GM18507 (cell line): ENCODE measurements around the gene BFSP2.
"Not testable (repeated sequence)": the region's sequence is repeated elsewhere in the genome, so short reads cannot be mapped to it uniquely, and the experiment has no call there.

Experiments used
- DNase-seq: peaks from one replicate; pipeline ENCODE4 v3.0.0; 2011; ENCODE audit warnings: low read depth; ENCODE audit not compliant: insufficient read length; ENCODE audit errors: extremely low spot score
- FAIRE-seq: peaks from 2 replicates; lab custom pipeline; 2011; peaks lifted over from hg19 to GRCh38; lab: Jason Lieb, UNC

The BFSP2 gene

DNA sequence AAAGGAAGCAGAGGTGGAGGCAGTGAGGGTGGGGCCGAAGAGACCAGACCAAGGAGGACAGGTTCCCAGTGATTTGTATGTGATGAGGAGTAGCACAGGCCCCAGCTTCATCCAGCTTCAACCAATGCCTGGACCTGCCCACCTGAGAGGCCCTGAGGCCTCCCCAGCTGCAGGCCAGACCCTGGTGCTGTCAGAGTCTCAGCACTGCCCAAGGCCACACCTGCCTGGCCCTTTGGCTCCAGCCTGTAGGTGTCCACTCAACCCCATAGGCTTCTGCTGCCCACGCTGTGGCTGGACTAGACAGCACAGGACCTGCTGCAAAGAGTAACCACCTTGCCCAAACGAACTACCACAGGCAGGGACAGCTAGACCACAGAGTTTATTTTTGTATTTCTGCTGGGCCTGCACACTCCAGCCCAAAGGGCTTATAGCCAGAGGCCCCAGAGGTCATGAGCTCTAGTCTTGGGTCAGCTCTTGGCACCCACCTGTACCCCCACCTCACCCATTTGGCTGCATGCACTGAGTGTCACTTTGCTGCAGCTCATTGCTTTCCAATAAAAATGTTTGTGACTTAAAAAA, 91.7 kb downstream of the BFSP2 start:
- DNase-seq = no peak
- FAIRE-seq = peak; percentile 39

DNA sequence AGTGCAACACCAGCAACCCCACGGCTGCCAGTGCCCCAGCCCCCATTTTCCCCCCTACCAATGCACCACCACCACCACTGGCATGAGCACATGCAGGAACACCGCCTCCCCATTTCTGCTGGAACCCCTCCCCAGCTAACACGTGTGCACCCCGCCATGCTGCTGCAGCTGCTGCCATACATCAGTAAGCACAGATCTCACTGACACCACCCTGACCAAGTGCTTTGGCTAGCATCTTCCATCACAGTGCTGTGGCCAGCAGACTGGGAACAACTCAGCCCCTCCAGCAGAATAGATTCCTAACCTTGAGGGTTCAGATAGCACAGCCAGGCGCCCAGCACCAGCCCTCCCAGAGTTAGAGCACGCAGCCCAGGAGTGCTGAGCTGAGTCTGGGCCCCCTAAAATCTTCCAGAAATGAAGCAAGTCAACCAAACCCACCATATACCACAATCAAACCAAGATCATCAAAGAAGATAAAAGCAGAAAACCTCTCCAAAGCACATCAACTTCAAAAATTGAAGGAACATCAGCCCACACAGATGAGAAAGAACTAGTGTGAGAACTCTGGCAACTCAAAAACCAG, 92.4 kb downstream of the BFSP2 start:
- DNase-seq (no peak), FAIRE-seq (peak; percentile 24)

DNA sequence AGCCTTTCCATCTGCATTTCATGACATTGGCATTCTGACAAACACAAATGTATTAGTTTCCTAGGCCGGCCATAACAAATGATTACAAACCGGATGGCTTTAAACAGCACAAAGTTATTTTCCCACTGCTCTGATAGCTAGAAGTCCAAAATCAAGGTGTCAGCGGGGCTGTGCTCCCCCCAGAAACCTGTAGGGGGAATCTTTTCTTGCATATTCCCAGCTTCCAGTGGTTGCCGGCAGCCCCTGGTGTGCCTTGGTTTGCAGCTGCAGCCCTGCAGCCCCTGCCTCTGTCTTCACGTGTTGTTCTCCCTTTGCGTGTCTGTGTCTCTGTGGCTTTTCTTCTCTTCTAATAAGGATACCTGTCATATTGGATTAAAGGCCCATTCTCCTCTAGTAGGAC, 94.6 kb downstream of the BFSP2 start:
- no peak for FAIRE-seq
- DNase-seq = no peak

DNA sequence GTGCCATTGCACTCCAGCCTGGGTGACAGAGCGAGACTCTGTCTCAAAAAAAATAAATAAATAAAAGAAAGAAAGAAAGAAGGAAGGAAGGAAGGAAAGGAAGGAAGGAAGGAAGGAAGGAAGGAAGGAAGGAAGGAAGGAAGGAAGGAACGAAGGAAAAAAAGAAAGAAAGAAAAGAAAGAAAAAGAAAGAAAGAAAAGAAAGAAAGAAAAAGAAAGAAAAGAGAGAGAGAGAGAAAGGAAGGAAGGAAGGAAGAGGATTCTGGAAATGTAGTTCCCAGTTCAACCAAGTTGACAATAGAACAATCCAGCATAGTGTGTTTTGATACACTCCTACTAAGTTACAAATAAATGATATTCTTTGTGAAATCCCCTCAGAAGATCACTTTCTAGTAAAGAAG, 102.7 kb downstream of the BFSP2 start:
- not testable (repeated sequence) for FAIRE-seq

DNA sequence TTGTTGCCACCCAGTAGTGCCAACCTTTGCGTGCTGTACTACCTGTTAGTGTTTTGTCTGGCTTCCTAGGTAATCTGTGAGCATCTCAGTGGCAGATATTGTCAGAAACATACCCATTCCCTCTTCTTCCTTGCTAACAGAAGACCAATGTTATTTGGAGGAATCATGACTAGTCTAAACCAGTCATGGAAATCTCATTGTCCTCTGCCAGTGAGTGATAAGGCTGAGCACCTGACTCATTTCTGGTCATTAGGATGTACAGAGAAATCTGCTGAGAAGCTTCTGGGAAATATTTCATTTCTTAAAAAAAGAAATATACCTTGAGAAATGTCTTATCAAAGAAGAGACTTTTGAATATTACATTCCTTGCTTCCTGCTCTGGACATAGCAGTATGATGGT, 103.6 kb downstream of the BFSP2 start:
- no peak for DNase-seq
- FAIRE-seq = no peak

More for the DNA sequence above, 102.7 kb downstream of the BFSP2 start:
- DNase-seq = not testable (repeated sequence)

DNA sequence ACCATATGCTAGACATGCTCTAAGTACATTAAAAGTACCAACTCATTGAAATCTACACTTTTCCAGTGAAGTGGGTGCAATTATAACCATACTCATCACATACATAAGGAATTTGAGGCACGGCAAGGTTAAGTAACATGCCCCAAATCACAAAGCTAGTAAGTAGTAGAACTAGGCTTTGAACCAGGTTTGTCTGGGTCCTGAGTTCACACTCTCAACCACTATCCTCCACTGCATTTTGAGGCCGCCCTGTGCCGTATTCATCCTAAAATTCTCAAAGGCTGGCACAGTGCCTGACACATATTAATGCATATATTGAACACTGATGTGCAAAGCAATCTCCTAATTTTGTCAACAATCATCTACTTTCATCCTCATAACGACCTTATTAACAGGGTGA, 104.9 kb downstream of the BFSP2 start:
- FAIRE-seq = no peak

DNA sequence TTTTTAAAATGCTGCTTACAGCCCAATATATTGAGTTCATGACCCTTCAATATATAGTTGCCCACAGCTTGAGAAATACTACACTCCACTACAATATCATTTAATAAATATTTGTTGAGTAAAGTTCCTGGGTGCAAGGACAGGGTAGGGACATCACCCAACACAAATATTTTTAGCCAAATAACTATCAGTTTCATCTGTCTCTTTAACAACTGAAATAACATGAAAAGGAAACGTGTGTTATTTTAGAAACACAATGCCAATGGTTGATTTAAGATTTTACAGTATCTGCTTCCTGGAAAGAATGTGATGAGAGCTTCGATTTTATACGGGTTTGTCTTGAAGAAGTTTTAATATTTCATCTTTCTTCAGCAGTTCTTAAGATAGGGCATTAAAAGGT, 106.0 kb downstream of the BFSP2 start:
- FAIRE-seq = no peak
- no peak for DNase-seq

More for the DNA sequence above, 104.9 kb downstream of the BFSP2 start:
- DNase-seq = no peak

DNA sequence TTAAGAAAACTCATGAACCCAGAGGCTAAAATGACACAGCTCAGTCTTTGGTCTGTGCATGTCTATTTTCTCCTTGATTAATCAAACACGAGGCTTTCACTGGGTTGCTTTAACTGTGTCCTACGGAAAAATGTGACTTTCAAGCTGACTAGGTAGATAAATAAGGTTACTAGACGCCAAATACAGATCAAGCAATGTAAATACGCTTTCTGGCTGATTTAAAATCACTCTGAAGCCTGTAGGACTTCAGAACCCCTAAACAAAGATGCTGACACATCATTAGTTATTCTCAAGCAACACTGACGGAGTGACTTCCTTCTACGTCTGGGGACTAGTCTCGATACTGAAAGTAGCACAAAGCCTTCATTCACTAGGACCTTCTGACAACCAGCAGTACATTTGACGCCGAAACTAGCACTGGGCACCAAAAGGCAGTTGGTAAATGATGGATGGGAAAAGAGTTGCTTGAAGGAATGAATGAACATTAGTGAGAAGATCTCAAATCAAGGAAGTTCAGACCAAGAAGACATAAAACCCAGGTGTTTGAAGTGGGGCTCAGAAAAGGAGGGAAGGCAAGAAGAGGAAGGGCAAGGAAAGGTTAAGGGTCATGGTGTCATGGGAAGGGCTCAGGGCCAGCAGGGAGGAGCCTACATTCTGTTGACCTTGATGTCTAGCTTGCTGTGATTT, 106.5 kb downstream of the BFSP2 start:
- FAIRE-seq (peak; percentile 96), DNase-seq (peak; percentile 28)

DNA sequence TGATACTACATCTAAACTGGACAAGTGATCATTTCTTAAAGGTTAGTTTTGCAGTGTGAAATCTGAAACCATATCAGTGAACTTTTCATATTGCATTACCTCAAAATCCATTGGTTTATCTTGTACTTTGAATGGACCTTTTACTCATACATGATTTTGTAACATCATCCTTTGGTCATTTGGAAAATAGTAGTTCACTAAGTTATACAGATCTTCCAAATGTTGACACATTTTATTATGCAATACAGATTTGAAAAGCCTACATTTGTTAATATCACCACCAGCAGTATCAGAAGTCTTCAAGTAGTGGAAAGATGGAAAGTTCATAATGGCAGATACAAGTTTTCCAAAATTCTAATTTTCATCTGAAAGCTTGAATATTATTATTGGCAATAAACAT, 109.6 kb downstream of the BFSP2 start:
- DNase-seq = no peak
- no peak for FAIRE-seq

DNA sequence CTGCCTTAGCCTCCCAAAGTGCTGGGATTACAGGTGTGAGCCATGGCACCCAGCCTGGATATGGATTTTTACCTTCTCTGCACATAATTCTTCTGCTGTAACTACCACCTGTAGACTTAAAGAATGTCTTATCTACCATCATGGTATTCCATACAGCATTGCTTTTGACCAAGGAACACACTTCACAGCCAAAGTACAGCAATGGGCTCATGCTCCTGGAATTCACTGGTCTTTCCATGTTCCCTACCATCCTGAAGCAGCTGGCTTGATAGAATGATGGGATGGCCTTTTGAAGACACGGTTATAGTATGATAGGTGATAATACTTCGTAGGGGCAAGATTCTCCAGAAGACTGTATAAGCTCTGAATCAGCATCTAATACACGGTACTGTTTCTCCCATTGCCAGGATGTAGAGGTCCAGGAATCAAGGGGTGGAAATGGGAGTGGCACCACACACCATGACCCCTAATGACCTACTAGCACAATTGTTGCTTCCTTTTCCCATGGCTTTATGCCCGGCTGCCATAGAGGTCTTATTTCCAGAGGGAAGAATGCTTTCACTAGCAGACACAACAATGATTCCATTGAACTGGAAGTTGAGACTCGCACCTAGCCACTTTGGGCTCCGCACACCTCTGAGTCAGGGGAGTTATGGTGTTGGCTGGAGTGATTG, 112.7 kb downstream of the BFSP2 start:
- FAIRE-seq = no peak

DNA sequence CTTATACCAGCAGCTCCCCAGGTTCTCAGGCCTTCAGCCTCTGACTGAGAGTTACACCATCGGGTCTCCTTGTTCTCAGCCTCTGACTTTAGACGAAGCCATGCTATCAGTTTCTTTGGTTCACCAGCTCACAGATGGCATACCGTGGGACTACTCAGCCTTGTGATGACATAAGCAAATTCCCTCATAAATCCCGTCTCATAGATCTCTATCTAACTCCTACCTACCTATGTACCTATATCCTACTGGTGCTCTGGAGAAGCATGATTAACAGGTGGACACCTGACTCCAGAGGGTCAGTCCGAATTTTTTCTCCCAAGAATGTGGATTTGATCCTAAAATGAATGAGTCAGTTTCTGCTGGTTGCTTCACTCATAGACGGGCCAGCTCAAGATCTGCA, 114.6 kb downstream of the BFSP2 start:
- DNase-seq = no peak
- FAIRE-seq = no peak

More for the DNA sequence above, 112.7 kb downstream of the BFSP2 start:
- no peak for DNase-seq

DNA sequence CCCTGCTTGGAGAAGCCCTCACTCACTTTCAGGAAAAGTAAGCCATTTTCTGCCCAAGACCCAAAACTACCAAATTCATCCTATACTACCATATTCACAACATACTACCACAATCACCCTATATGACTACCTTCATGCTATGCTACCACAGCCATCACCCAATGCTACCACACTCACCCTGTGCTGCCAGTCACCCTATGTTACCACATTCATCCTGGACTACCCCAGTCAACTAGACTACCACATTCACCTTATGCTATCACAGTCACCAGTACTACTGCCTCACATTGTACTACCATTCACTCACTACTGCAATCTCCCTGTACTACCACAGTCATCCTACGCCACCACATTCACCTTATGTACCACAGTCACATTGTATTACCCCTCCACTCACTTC, 115.3 kb downstream of the BFSP2 start:
- FAIRE-seq (no peak), DNase-seq (no peak)

DNA sequence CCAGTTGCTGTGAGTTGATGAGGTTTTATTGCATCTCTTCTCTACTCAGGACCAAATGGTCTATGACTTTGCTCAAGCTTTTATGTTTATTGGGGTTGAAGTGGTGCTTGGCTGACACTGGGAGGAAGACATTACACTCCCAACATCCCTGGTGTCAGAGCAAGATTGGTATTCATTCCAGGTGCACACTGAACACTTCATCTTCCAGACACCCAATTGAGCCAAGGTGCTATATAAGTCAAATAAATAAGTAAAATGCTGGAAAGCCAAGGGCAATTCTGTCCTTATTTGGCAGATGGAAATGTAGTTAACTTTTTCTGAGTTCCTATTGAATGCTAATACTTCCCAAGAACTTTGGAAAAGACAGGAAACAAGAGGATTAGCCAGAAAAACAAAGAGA, 120.4 kb downstream of the BFSP2 start:
- FAIRE-seq (no peak), DNase-seq (no peak)

DNA sequence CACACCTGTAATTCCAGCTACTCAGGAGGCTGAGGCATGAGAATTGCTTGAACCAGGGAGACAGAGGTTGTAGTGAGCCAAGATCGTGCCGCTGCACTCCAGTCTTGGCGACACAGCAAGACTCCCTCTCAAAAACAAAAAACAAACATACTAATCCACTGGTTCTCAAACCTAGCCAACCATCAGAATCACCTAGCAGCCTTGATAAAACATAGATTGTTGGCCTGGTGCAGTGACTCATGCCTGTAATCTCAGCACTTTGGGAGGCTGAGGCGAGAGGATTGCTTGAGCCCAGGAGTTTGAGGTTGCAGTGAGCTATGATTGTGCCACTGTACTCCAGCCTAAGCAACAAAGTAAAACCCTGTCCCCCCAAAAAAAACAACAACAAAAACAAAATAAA, 121.1 kb downstream of the BFSP2 start:
- not testable (repeated sequence) for FAIRE-seq, DNase-seq

DNA sequence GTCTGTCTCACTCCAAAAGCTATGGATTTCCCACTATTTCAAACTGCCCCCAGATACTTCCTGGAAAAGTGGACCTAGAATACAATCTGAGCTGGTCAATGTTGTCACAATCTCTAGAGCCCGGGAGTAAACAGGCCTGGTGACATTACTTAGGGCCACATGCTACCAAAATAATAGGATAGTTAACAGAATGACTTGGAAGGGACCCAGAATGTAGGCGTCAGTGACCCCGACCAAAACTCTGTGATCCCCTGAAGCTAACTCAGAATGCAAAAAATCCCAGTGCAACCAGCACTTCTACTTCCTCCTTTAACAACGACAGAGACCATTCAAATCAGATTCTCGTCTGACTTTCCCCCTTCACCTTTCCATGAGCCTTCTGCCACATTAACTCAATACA, 122.1 kb downstream of the BFSP2 start:
- DNase-seq (no peak), FAIRE-seq (peak; percentile 39)

DNA sequence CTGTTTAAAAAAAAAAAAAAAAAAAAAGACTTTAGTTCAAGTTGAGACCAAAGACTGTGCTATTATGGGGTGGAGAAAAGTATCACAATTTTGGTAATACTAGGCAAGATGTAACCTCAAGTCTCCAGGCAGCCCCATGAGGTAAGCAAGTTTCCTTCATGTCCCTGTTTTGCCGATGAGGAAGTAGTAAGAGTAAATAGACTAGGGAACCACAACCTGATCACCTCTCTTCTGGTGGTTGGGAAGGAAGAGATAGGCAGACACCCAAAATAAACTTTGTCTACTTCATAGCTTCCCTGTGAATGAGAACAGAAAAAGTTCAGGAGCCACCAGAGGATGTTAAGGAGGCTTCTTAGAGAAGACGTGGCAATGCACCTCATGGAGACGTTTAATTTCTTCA, 123.9 kb downstream of the BFSP2 start:
- not testable (repeated sequence) for FAIRE-seq, DNase-seq
